ENCODE measurements around the gene KIAA0753. TPM values are rescaled to one million over a fixed set of nuclear protein-coding genes. Genes with fewer than 3 reads are reported as not detected.

The KIAA0753 gene
- total and polyA plus RNA-seq, 2 of the 4 experiments (the other 2 are of a cell fraction): 10.2 to 17.6 TPM

GRCh38 chr17:6536566-6537065 lies 103.9 kb downstream of the KIAA0753 start:
- Histone ChIP-seq H3K79me1 (ENCODE audit: low read depth in 1 of 2, low read length in 2 of 2) (no peaks in the 10 kb centered on the region), H3K36me3 (ENCODE audit: control insufficient read depth, insufficient read depth, low read length) (no peaks in the 10 kb centered on the region), H3K27ac (ENCODE audit: insufficient read depth, low read length) (no peak overlapping the region), H2BK15ac (ENCODE audit: low read depth, low read length) (no peak overlapping the region), H2BK20ac (ENCODE audit: low read depth, low read length) (no peak overlapping the region), H2AFZ (replicated peaks; ENCODE audit: low read length, poor library complexity) (no peak overlapping the region), H4K8ac (ENCODE audit: low read depth in 2 of 2, low read length in 2 of 2) (no peak overlapping the region), H3K27me3 (ENCODE audit: control insufficient read depth, insufficient read depth, low read length) (peaks cover 9% of the 10 kb centered on the region; the same call in 1 of the 2 replicates), H4K5ac (ENCODE audit: low read depth, low read length) (no peak overlapping the region), H2BK120ac (ENCODE audit: low read depth, low read length) (no peak overlapping the region), H3K14ac (replicated peaks; ENCODE audit: low read depth, low read length) (no peak overlapping the region), H3K4me3 (ENCODE audit: insufficient read depth, low read depth, low read length) (no peak overlapping the region), H2AK9ac (replicated peaks; ENCODE audit: low read depth, low read length, poor library complexity) (peak overlapping the region; percentile 61), H3K4me1 (ENCODE audit: control insufficient read depth, insufficient read depth, low read length) (no peaks in the 10 kb centered on the region), H2BK5ac (ENCODE audit: low read depth, low read length, poor library complexity, severe bottlenecking) (no peak overlapping the region), H3K9me1 (ENCODE audit: insufficient read depth, low read length) (0 out of 2 replicates have a peak, but pooled peaks cover 3% of the 10 kb centered on the region), H4K20me1 (ENCODE audit: insufficient read depth, low read length) (no peaks in the 10 kb centered on the region), H3K4me2 (ENCODE audit: low read depth, low read length) (no peak overlapping the region), H3K56ac (ENCODE audit: extremely low read depth, insufficient read depth, low read length) (no peak overlapping the region), H3K9me3 (ENCODE audit: control insufficient read depth, insufficient read depth, low read length) (peaks cover 3% of the 10 kb centered on the region), H3K9ac (ENCODE audit: low read depth, low read length) (no peak overlapping the region), H3K4ac (ENCODE audit: low read depth, low read length) (no peak overlapping the region), H4K91ac (ENCODE audit: insufficient read depth, low read depth, low read length) (no peak overlapping the region), H3K18ac (ENCODE audit: low read depth, low read length) (no peak overlapping the region), H3K23ac (ENCODE audit: low read depth, low read length) (no peak overlapping the region), H2AK5ac (ENCODE audit: low read depth, low read length) (no peak overlapping the region)
- 84% methylated on average over 5 of the region's 10 CpGs; no CpG with 5 or more reads in 1 of the 2 experiments for WGBS, 2 experiments (ENCODE audit: extremely low coverage in 2 of 2, insufficient read length in 1 of 2)
- ChIA-PET POLR2A (ENCODE audit: unreplicated experiment) (no interaction called here), CTCF (no interaction called here)
- DNase-seq (no peak), ATAC-seq (ENCODE audit: low read depth) (no peak)
- intact Hi-C loops (cut with micrococcal nuclease) (no loop called here), in situ Hi-C loops (cut with MboI; ENCODE audit: low sequenced_read_pairs) (no loop called here), dilution Hi-C loops (cut with HindIII; ENCODE audit: low sequenced_read_pairs, unreplicated experiment) (no loop called here)
- TF ChIP-seq POLR2A (IDR thresholded peaks at IDR 0.05; ENCODE audit: low read depth, low read length) (no peak), RFX5 (IDR thresholded peaks at IDR 0.05; ENCODE audit: low read depth, low read length) (no peak), RAD21 (IDR thresholded peaks at IDR 0.05; ENCODE audit: low read length) (no peak), RCOR1 (IDR thresholded peaks at IDR 0.05; ENCODE audit: insufficient replicate concordance, low read length) (no peak), SMC3 (IDR thresholded peaks at IDR 0.05; ENCODE audit: low read depth, low read length) (no peak), CEBPB (IDR thresholded peaks at IDR 0.05; ENCODE audit: low read depth, low read length) (no peak), FOS (IDR thresholded peaks at IDR 0.05; ENCODE audit: low read depth, low read length) (no peak), MAZ (IDR thresholded peaks at IDR 0.05; ENCODE audit: borderline replicate concordance, low read depth, low read length) (no peak)
- TF ChIP-seq, protein P1, sequence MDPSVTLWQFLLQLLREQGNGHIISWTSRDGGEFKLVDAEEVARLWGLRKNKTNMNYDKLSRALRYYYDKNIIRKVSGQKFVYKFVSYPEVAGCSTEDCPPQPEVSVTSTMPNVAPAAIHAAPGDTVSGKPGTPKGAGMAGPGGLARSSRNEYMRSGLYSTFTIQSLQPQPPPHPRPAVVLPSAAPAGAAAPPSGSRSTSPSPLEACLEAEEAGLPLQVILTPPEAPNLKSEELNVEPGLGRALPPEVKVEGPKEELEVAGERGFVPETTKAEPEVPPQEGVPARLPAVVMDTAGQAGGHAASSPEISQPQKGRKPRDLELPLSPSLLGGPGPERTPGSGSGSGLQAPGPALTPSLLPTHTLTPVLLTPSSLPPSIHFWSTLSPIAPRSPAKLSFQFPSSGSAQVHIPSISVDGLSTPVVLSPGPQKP (IDR thresholded peaks at IDR 0.05; ENCODE audit: borderline replicate concordance, low read depth, low read length): no peak
- TF ChIP-seq, protein P2, sequence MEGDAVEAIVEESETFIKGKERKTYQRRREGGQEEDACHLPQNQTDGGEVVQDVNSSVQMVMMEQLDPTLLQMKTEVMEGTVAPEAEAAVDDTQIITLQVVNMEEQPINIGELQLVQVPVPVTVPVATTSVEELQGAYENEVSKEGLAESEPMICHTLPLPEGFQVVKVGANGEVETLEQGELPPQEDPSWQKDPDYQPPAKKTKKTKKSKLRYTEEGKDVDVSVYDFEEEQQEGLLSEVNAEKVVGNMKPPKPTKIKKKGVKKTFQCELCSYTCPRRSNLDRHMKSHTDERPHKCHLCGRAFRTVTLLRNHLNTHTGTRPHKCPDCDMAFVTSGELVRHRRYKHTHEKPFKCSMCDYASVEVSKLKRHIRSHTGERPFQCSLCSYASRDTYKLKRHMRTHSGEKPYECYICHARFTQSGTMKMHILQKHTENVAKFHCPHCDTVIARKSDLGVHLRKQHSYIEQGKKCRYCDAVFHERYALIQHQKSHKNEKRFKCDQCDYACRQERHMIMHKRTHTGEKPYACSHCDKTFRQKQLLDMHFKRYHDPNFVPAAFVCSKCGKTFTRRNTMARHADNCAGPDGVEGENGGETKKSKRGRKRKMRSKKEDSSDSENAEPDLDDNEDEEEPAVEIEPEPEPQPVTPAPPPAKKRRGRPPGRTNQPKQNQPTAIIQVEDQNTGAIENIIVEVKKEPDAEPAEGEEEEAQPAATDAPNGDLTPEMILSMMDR (conservative IDR thresholded peaks at IDR 0.05; ENCODE audit: low read depth, low read length): no peak
- no TSS peak for BruUV-seq (replicated peaks)
